Measurements from ENCODE around the gene RIN3. TPM values are rescaled to one million over a fixed set of nuclear protein-coding genes. Genes with fewer than 3 reads are reported as not detected.

RIN3 gene
- total RNA-seq, 4 donors from 2014 or later = 15.1 to 32.3 (median 21.9) TPM

DNA sequence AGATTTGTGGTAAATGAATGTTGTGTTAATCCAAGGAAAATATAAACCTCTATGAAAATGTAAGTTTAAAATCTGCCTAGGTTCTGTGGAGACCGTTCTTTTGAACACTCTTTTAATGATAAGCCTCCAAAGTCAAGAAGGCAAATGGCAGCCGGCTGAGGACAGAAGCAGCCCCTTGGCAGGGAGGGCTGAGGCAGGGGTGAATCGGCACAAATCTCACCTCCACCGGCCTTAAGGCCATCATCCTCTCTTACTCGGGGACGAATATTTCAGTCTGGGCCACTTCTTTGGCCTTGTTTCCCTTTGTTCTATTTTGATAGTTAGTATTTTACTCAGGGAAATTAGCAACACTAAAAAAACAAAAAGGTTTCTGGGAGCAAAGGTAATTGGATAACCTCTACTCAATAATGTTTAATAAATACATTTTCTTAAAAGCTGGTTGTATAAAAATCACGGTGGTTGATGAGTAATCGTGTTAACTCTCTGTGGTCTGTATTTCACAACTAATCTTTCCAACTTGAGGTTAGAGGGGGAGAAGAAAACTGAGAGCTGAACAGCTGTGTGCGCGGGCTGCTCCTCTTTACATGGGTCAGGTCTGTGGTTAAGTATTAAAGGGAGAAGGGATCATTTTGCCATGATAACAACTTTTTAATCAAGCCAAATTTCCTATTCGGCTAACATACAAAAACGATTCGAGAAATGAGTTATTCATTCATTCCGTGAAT is 216.2 kb downstream of the RIN3 start:
- TF ChIP-seq CTCF (IDR thresholded peaks at IDR 0.05; ENCODE audit: low read depth) = no peak

- no peak for TF ChIP-seq CTCF (IDR thresholded peaks at IDR 0.05; ENCODE audit: low read depth)
Measured at GRCh38 chr14:92731622-92732115, 218.1 kb downstream of the RIN3 start.

DNA sequence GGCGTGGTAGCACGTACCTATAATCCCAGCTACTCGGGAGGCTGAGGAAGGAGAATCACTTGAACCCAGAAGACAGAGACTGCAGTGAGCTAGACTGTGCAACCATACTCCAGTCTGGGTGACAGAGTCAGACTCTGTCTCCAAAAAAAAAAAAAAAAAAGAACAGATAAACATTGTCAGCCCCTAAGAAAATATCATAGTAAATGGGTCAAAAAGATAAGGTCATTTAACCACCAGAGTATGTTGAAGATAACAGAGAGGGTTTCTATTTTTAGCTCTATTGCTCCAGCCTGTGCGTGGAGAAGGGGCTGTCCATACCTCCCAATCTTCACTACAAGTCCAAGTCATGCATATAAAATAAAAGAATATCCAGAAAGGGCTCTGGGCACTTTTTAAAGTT is 219.4 kb downstream of the RIN3 start:
- no peak for TF ChIP-seq CTCF (IDR thresholded peaks at IDR 0.05; ENCODE audit: low read depth)

DNA sequence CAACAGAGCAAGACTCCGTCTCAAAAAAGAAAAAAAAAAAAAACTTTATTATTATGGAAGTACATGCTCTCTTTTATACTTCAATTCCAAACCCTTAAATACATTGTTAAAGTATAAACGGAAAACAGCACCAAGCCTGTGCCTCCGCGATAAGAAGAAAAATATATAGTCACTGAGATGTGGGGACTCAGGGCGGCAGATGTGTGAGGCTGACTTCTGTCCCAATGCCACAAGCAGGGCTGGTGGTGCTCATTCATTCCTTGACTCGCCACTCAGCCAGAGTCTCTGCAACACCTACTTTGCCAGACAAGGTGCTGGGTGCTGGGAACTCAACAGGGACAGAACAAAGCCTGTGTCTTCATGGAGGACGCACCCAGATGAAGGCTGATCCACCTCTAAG is 221.0 kb downstream of the RIN3 start:
- TF ChIP-seq CTCF (IDR thresholded peaks at IDR 0.05; ENCODE audit: low read depth) = no peak

- no peak for TF ChIP-seq CTCF (IDR thresholded peaks at IDR 0.05; ENCODE audit: low read depth)
Measured at GRCh38 chr14:92735344-92735743, 221.8 kb downstream of the RIN3 start.

DNA sequence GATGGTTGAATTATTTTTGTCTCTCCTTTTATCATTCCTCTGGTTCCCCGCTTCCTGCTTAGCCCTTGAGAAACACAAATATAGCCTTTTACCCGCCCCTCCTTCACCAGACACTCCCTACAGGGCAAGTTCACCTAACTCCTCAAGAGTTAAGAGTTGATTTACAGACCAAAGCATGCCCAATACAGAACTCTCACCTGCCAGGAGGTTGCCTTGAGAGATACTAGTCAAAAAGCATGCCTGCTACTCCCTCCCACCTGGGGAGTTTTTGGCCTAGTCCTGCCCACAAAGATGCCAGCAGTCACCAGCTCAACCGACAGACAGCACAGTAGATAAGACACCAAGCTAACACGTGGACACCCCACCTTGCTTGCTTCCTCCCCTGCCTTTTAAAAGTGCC is 223.6 kb downstream of the RIN3 start:
- TF ChIP-seq CTCF (IDR thresholded peaks at IDR 0.05; ENCODE audit: low read depth) = no peak

- no peak for TF ChIP-seq CTCF (IDR thresholded peaks at IDR 0.05; ENCODE audit: low read depth)
Measured at GRCh38 chr14:92737619-92738188, 224.1 kb downstream of the RIN3 start.

Other genes with a start within 250 kb of the RIN3 start
- 1 to 10 TPM in 3 of 4 donors, under 1 TPM in 1; 0.75 to 1.9 (median 1.4) TPM for gene SLC24A4, start 190.6 kb upstream of the RIN3 start, total RNA-seq
- gene LGMN, start 234.8 kb downstream of the RIN3 start, total RNA-seq = 100 to 1,000 TPM in 2 of 4 donors, 10 to 100 TPM in 2; 96.7 to 243 (median 130) TPM